Uterus (tissue), 4 donors: ENCODE data around the gene OR2B2. TPM values are rescaled to one million over a fixed set of nuclear protein-coding genes. Genes with fewer than 3 reads are reported as not detected.
"Not testable (repeated sequence)": the region's sequence is repeated elsewhere in the genome, so short reads cannot be mapped to it uniquely, and the experiment has no call there.

ENCODE experiments used
- DNase-seq, 2 donors: peaks; one replicate each; pipeline ENCODE4 v3.0.0-alpha.2; 2019 to 2020
- H3K27ac ChIP-seq, 2 donors: fragments of 200-600 bp; sonication (generic); 1 replicate in 1 of 2; 2 replicates in 1 of 2; pipeline ENCODE4 v1.5.1; 2016 to 2018
- H3K27me3 ChIP-seq, 2 donors: fragments of 200-600 bp; sonication (generic); one replicate each; pipeline ENCODE4 v1.5.1; 2018 to 2019; ENCODE audit warnings: control low read depth in 1 of 2
- H3K36me3 ChIP-seq, 2 donors: fragments of 200-600 bp; sonication (generic); one replicate each; pipeline ENCODE4 v1.5.1; 2019; ENCODE audit warnings: control low read depth in 1 of 2
- H3K4me1 ChIP-seq, 2 donors: fragments of 200-600 bp; sonication (generic); one replicate each; pipeline ENCODE4 v1.5.1; 2018 to 2019; ENCODE audit warnings: control low read depth in 1 of 2
- H3K4me3 ChIP-seq, 2 donors: fragments of 200-600 bp; sonication (generic); 1 replicate in 1 of 2; 2 replicates in 1 of 2; pipeline ENCODE4 v1.5.1; 2018 to 2019; ENCODE audit warnings: mild to moderate bottlenecking in 1 of 2
- H3K9me3 ChIP-seq, 2 donors: fragments of 200-600 bp; sonication (generic); one replicate each; pipeline ENCODE4 v1.5.1; 2019; ENCODE audit warnings: control low read depth in 1 of 2
- POLR2A ChIP-seq, 2 donors: fragments of 450-650 bp; IDR thresholded peaks; one replicate each; pipeline ENCODE4 v1.6.1; 2016; ENCODE audit warnings: antibody characterized with exemption in 2 of 2, mild to moderate bottlenecking in 1 of 2, moderate library complexity in 1 of 2
- intact Hi-C: fragments of 100-400 bp; cut with DNase I; formaldehyde crosslinking; loops from one replicate; pipeline ENCODE4 v1.15.1; 2023; ENCODE audit warnings: low total_unique reads
- total RNA-seq, 4 donors: library from RNA; depleted of rRNA in 3 of 4; stranded (reverse); fragments of >200 nt in 3 of 4; gene quantifications; one replicate each; pipeline versions ENCODE4 v1.1.0 to v1.2.4, GENCODE V29; 2014 to 2023
- TF ChIP-seq, protein P1 (sequence below), 4 experiments: fragments of 200-600 bp in 2 of 4; fragments of 450-650 bp in 2 of 4; sonication (generic) in 2 of 4; IDR thresholded peaks; one replicate each; pipeline ENCODE4 v1.5.1; 2016 to 2019; ENCODE audit warnings: antibody characterized with exemption in 4 of 4, mild to moderate bottlenecking in 2 of 4, moderate library complexity in 1 of 4
- donor health status: DM: yes; HTN: yes; CAD: no.

Gene OR2B2
- total RNA-seq, result not detected

DNA sequence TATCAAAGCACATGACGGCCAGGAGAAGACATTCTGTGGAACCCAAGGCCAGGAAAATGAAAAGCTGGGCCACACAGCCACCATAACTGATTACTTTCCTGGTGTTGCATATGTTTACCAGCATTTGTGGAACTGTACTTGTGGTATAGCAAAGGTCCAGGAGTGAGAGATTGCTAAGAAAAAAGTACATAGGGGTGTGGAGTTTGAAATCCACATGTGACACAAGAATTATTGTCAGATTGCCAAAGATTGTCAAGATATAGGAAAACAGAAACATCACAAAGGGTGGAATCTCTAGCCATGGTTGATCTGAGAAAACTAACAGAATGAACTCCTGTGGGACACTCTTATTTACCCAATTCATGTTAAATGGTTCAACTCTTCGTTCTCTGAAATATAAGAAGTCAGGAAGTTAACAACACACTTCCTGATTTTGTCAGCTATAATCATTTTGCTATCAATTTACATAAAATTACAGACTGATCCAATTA is at the start of gene OR2B2:
OR2B2 (minus strand) TSS at position 441 of the 491 bp plus-strand sequence; CDS start at position 364, 77 bp downstream.
- intact Hi-C loops, result no loop called here
- H3K36me3 ChIP-seq, result no peaks in the 10 kb centered on the region
- no peak within 1 kb of the TSS for H3K4me3 ChIP-seq
- no peak within 1 kb of the TSS for H3K27ac ChIP-seq
- no peak for DNase-seq
- no peaks in the 10 kb centered on the region for H3K9me3 ChIP-seq
- H3K4me1 ChIP-seq, result no peaks in the 10 kb centered on the region
- no peaks in the 10 kb centered on the region for H3K27me3 ChIP-seq
- TF ChIP-seq, protein P1, sequence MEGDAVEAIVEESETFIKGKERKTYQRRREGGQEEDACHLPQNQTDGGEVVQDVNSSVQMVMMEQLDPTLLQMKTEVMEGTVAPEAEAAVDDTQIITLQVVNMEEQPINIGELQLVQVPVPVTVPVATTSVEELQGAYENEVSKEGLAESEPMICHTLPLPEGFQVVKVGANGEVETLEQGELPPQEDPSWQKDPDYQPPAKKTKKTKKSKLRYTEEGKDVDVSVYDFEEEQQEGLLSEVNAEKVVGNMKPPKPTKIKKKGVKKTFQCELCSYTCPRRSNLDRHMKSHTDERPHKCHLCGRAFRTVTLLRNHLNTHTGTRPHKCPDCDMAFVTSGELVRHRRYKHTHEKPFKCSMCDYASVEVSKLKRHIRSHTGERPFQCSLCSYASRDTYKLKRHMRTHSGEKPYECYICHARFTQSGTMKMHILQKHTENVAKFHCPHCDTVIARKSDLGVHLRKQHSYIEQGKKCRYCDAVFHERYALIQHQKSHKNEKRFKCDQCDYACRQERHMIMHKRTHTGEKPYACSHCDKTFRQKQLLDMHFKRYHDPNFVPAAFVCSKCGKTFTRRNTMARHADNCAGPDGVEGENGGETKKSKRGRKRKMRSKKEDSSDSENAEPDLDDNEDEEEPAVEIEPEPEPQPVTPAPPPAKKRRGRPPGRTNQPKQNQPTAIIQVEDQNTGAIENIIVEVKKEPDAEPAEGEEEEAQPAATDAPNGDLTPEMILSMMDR (IDR thresholded peaks at IDR 0.05), result no peak
- no peak for TF ChIP-seq POLR2A (IDR thresholded peaks at IDR 0.05)

DNA sequence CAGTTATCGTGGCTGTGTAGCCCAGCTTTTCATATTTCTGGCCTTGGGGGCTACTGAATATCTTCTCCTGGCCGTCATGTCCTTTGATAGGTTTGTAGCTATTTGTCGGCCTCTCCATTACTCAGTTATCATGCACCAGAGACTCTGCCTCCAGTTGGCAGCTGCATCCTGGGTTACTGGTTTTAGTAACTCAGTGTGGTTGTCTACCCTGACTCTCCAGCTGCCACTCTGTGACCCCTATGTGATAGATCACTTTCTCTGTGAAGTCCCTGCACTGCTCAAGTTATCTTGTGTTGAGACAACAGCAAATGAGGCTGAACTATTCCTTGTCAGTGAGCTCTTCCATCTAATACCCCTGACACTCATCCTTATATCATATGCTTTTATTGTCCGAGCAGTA is 45.3 kb upstream of the OR2B2 start:
- no peak for DNase-seq
- no peaks in the 10 kb centered on the region for H3K4me1 ChIP-seq
- H3K36me3 ChIP-seq, result no peaks in the 10 kb centered on the region
- intact Hi-C loops, result no loop called here
- no peaks in the 10 kb centered on the region for H3K27me3 ChIP-seq
- TF ChIP-seq, protein P1 (IDR thresholded peaks at IDR 0.05), result no peak
- no peak for TF ChIP-seq POLR2A (IDR thresholded peaks at IDR 0.05)
- no peaks in the 10 kb centered on the region for H3K9me3 ChIP-seq
- no peak overlapping the region for H3K27ac ChIP-seq
- H3K4me3 ChIP-seq, result no peak overlapping the region

DNA sequence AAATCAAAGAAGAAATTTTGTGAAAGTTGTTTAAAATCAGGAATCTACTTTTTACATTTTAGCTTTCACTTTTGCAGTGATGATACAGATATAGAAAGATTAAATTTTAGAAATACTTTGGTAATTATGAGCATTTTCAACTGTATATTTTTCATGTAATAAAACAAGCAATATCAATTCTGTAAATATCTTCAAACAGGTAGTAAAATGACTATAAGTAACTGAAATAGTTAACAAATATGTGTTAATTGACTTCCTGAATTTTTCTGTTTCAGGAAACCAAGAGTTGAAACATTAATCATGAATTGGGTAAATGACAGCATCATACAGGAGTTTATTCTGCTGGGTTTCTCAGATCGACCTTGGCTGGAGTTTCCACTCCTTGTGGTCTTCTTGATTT is 44.7 kb upstream of the OR2B2 start, which contains the start of gene OR2B6:
OR2B6 (plus strand) TSS at position 301 of the 400 bp plus-strand sequence; CDS start at position 301, 0 bp downstream.
- Histone ChIP-seq H3K9me3 (no peaks in the 10 kb centered on the region), H3K27me3 (no peaks in the 10 kb centered on the region), H3K4me1 (no peaks in the 10 kb centered on the region), H3K36me3 (no peaks in the 10 kb centered on the region), H3K4me3 (no peak within 1 kb of the TSS), H3K27ac (no peak within 1 kb of the TSS)
- intact Hi-C loops, result no loop called here
- DNase-seq, result no peak
- TF ChIP-seq, protein P1 (IDR thresholded peaks at IDR 0.05), result no peak
- no peak for TF ChIP-seq POLR2A (IDR thresholded peaks at IDR 0.05)

DNA sequence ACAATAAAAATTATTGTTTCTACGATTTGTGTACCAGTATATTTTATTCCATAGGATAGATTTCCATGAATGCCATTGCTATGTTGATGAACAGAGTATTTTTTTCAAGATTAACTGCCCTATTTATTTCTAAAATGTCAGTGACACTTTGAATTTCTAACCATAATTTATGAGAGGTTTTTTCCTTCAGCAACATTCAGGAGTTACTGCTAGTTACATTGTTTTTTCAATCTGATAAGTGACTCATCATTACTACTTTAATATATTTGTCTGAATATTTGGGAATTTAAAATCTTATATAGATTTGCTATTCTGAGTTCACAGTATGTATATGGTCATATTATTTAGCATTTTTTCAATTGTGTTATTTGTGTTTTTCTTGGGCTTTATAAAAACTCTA is 38.8 kb upstream of the OR2B2 start:
- intact Hi-C loops, result no loop called here
- Histone ChIP-seq H3K27ac (no peak overlapping the region), H3K27me3 (no peaks in the 10 kb centered on the region), H3K4me3 (no peak overlapping the region), H3K4me1 (no peaks in the 10 kb centered on the region), H3K9me3 (no peaks in the 10 kb centered on the region), H3K36me3 (no peaks in the 10 kb centered on the region)
- DNase-seq, result no peak
- no peak for TF ChIP-seq POLR2A (IDR thresholded peaks at IDR 0.05)
- TF ChIP-seq, protein P1 (IDR thresholded peaks at IDR 0.05), result no peak

DNA sequence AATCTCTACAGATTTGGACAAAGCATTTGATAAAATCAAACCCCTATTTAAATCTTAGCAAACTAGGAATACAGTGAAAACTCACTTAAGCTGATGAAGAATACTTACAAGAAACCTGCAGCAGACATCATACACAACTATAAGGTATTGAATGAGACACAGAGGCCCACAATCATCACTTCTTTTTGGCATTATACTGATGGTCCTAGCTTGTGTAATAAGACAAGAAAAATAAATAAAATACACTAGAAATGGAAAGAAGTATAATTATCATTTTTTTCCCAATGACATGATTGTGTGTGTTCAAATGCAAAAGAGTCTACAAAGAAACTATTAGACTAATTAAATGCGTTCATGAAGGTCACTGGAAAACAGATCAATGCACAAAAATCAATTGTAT is 36.0 kb upstream of the OR2B2 start:
- TF ChIP-seq, protein P1 (IDR thresholded peaks at IDR 0.05), result no peak
- no peak for TF ChIP-seq POLR2A (IDR thresholded peaks at IDR 0.05)
- DNase-seq, result no peak
- no peaks in the 10 kb centered on the region for H3K9me3 ChIP-seq
- H3K4me1 ChIP-seq, result no peaks in the 10 kb centered on the region
- no peaks in the 10 kb centered on the region for H3K27me3 ChIP-seq
- no peak overlapping the region for H3K27ac ChIP-seq
- no peak overlapping the region for H3K4me3 ChIP-seq
- no peaks in the 10 kb centered on the region for H3K36me3 ChIP-seq
- intact Hi-C loops, result no loop called here

DNA sequence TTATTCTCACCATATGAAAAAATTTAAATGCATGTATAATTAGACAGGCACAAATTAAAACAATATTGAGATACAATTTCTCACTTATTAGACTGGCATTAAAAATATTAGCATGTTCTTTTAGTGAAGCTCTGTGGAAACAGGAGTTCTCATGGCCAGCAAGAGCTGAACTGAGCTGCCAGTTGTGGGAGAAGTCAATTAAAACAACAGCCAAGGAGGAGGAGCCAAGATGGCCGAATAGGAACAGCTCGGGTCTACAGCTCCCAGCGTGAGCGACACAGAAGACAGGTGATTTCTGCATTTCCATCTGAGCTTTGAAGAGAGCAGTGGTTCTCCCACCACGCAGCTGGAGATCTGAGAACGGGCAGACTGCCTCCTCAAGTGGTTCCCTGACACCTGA is 30.9 kb upstream of the OR2B2 start:
- DNase-seq, H3K27me3 ChIP-seq, H3K4me1 ChIP-seq, H3K9me3 ChIP-seq, H3K4me3 ChIP-seq, intact Hi-C loops, H3K27ac ChIP-seq, H3K36me3 ChIP-seq: not testable (repeated sequence)
